Urinary bladder (tissue), 4 donors: Measurements from ENCODE around the gene CNIH3. TPM values are rescaled to one million over a fixed set of nuclear protein-coding genes. Genes with fewer than 3 reads are reported as not detected.
"Not testable (repeated sequence)": the region's sequence is repeated elsewhere in the genome, so short reads cannot be mapped to it uniquely, and the experiment has no call there.

Source experiments
- DNase-seq: peaks from one replicate; pipeline ENCODE4 v3.0.0-alpha.2; 2015; ENCODE audit errors: extremely low spot score
- H3K27ac ChIP-seq: one replicate; pipeline ENCODE4 v1.5.1; 2013; ENCODE audit warnings: low read depth, mild to moderate bottlenecking, moderate library complexity
- H3K36me3 ChIP-seq: one replicate; pipeline ENCODE4 v1.6.1; 2013; ENCODE audit warnings: mild to moderate bottlenecking, moderate library complexity; ENCODE audit not compliant: insufficient read depth
- H3K4me1 ChIP-seq: one replicate; pipeline ENCODE4 v1.6.1; 2013; ENCODE audit warnings: mild to moderate bottlenecking, moderate library complexity; ENCODE audit not compliant: insufficient read depth
- H3K4me3 ChIP-seq: one replicate; pipeline ENCODE4 v1.5.1; 2013; ENCODE audit warnings: low read depth, low read length
- WGBS: extraction: QIAGEN DNeasy Blood & Tissue Kit; methylation state at CpG from one replicate; pipeline ENCODE4 v1.1.7; 2013; 5-methylcytosine and 5-hydroxymethylcytosine counted together
- polyA plus RNA-seq: library from polyadenylated mRNA; stranded (reverse); fragments of 200-250 nt; gene quantifications from one replicate; pipeline ENCODE4 v1.2.3, GENCODE V29; 2013
- total RNA-seq: library from RNA; depleted of rRNA; stranded (reverse); fragments of >200 nt; gene quantifications from one replicate; pipeline ENCODE4 v1.2.3, GENCODE V29; 2014
- donor health status: healthy with polysubstance abuse.
- donor health status: healthy.

The CNIH3 gene
- 5.8 TPM for total RNA-seq
- 2.1 TPM for polyA plus RNA-seq

DNA sequence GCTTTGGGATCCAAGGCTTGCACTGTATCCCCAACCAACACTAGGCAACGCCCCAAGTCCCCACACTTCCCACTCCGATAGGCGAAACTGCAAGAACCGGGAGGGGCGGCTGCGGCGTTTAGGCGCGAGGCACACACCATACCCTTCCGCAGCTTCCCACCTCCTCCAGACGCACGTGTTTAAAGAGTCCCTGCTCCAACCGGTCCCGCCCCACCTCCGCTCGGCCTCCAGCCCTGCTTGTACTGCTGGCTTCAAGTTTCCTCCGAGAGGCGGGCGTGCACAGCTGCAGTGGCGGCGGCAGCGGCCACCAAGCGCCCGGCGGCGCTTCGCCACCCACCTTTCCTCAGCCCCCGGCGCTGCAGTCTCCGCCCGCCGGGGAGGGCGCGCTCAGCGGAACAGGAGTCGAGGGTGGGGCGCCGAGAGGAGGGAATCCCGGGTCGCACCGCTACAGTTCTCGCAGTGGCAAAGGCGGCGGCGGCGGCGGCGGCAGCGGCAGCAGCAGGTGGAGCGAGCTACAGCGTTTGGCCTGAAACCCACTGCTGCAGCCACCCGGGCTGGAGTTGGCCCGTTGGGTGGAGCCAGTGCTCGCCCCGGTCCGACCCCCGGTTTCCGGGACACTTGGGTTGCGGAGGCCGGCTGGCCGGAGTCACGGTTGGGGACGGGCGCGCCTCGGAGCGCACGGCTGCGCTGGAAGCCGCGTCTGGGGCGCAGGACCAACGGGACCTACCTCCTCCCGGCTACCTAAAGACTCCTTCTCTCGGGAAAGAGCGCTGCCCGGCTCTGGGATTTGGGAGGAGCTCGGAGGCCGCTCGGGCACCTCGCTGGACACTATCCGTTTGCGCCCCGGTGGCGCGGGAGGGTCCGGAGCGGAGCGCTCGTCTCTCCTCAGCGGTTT lies at the start of gene CNIH3:
TSS of gene CNIH3 (plus strand) at position 457 of the 895 bp plus-strand sequence. CDS start 858 bp downstream, outside the sequence.
- WGBS: under 1% methylated on average over 91 of the region's 91 CpGs
- peak within 1 kb of the TSS; percentile 47 for H3K4me3 ChIP-seq

DNA sequence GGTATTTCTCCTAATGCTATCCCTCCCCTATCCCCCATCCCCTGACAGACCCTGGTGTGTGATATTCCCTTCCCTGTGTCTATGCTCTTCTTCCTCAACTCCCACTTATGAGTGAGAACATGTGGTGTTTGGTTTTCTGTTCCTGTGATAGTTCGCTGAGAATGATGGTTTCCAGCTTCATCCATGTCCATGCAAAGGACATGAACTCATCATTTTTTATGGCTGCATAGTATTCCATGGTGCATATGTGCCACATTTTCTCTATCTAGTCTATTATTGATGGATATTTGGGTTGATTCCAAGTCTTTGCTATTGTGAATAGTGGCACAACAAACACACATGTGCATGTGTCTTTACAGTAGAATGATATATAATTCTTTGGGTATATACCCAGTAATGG lies 49.6 kb upstream of the CNIH3 start:
- WGBS: 87% methylated on average over 1 of the region's 1 CpG
- not testable (repeated sequence) for DNase-seq, H3K36me3 ChIP-seq, H3K4me1 ChIP-seq, H3K4me3 ChIP-seq, H3K27ac ChIP-seq

More for the DNA sequence above, at the start of gene CNIH3:
- no peak for DNase-seq
- Histone ChIP-seq H3K4me1 (no peaks in the 10 kb centered on the region), H3K27ac (no peak within 1 kb of the TSS), H3K36me3 (no peaks in the 10 kb centered on the region)

DNA sequence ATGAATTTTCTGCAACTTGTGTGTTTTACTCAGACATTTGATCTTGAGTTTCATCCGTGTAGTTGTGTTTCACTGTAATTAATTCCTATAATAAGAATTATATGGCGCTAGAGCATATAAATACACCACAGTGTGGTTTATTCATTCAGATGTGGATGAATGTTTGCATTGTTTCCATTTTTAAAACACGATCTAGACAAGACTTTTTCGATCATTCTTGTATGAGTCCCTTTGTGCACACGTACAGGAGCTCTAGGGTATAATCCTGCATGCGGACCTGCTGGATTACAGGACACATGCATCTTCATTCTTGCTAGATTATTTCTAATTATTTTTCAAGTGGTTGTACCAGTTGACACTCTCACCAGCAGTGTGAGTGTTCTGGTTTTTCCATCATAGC lies 46.8 kb upstream of the CNIH3 start:
- WGBS: 89% methylated on average over 6 of the region's 6 CpGs
- no peaks in the 10 kb centered on the region for H3K36me3 ChIP-seq
- DNase-seq: no peak
- no peak overlapping the region for H3K27ac ChIP-seq
- H3K4me1 ChIP-seq: no peaks in the 10 kb centered on the region
- H3K4me3 ChIP-seq: no peak overlapping the region

DNA sequence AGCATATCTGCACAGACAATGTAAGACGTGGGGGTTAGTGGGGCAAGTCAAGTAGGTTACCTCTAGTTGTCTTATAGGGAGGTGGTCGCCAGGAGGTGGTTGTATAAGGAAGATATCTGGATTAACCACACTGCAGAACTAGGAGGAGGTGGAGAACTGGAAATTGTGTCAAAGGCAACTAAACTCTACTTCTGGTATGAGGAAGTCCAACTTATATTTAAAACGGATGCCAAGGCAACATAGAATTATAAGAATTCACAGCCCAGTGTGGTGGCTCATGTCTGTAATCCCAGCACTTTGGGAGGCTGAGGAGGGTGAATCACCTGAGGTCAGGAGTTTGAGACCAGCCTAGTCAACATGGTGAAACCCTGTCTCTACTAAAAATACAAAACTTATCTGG lies 44.1 kb upstream of the CNIH3 start:
- WGBS: 81% methylated on average over 3 of the region's 3 CpGs

GRCh38 chr1:224579526-224579925 lies 36.6 kb upstream of the CNIH3 start:
- H3K36me3 ChIP-seq: no peaks in the 10 kb centered on the region
- no peak overlapping the region for H3K4me3 ChIP-seq
- no peak overlapping the region for H3K27ac ChIP-seq
- no peaks in the 10 kb centered on the region for H3K4me1 ChIP-seq
- 70% methylated on average over 1 of the region's 1 CpG for WGBS
- no peak for DNase-seq

More for the DNA sequence above, 44.1 kb upstream of the CNIH3 start:
- not testable (repeated sequence) for H3K4me3 ChIP-seq, H3K27ac ChIP-seq, H3K36me3 ChIP-seq, DNase-seq, H3K4me1 ChIP-seq

- Histone ChIP-seq H3K4me3 (no peak overlapping the region), H3K36me3 (no peaks in the 10 kb centered on the region), H3K27ac (no peak overlapping the region), H3K4me1 (no peaks in the 10 kb centered on the region)
- 85% methylated on average over 3 of the region's 3 CpGs for WGBS
- no peak for DNase-seq
These were observed 36.1 kb upstream of the CNIH3 start for GRCh38 chr1:224580006-224580405.

DNA sequence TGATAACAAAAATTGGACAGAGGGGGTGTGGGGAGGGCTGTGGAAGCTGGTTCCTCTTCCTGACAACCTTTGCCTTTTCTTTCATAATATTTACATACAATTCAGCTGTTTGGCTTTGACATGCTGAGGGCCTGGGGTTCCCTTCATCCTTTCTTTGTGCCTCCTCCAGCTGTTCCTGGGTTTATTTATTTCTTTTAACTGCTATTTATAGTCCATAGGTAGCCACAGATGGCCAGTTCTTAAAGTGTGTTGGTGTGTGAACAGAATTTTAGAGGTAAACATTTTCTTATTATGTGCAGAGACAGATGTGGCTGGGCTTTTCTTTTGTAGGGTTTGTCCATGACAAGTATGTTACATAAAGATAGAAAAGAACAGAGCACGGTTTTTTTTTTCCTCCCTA lies 34.1 kb upstream of the CNIH3 start:
- Histone ChIP-seq H3K4me3 (no peak overlapping the region), H3K36me3 (no peaks in the 10 kb centered on the region), H3K27ac (no peak overlapping the region), H3K4me1 (no peaks in the 10 kb centered on the region)
- no peak for DNase-seq
- WGBS: 38% methylated on average over 1 of the region's 1 CpG

- H3K4me1 ChIP-seq: no peaks in the 10 kb centered on the region
- DNase-seq: no peak
These were observed 32.3 kb upstream of the CNIH3 start for GRCh38 chr1:224583774-224584173.

DNA sequence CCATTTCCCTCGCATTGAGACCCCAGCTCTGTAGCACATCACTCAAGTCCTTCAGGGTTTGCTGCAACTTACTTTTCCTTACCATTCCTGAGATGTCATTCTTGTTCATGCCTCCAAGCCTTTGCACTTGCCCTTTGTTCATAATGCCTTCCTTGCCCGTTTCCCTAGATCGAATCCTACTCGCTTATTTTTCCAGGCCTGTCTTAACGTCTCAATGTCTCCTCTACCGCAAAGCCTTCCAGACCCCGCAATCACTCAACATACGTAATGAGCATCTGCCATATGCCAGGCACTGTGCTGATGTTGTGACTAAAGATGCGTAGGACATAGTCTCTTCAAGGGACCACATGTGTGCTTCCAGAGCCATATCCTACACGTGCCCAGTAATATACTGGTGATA lies 31.1 kb upstream of the CNIH3 start:
- H3K36me3 ChIP-seq: no peaks in the 10 kb centered on the region
- WGBS: 87% methylated on average over 10 of the region's 10 CpGs
- DNase-seq: no peak

More at GRCh38 chr1:224583774-224584173, 32.3 kb upstream of the CNIH3 start:
- Histone ChIP-seq H3K36me3 (no peaks in the 10 kb centered on the region), H3K4me3 (no peak overlapping the region), H3K27ac (no peak overlapping the region)
- 96% methylated on average over 3 of the region's 3 CpGs for WGBS

GRCh38 chr1:224587051-224587450 lies 29.1 kb upstream of the CNIH3 start:
- 94% methylated on average over 3 of the region's 3 CpGs for WGBS
- DNase-seq: no peak
- Histone ChIP-seq H3K4me1 (no peaks in the 10 kb centered on the region), H3K27ac (no peak overlapping the region), H3K4me3 (no peak overlapping the region), H3K36me3 (no peaks in the 10 kb centered on the region)

More for the DNA sequence above, 31.1 kb upstream of the CNIH3 start:
- Histone ChIP-seq H3K27ac (no peak overlapping the region), H3K4me1 (no peaks in the 10 kb centered on the region), H3K4me3 (no peak overlapping the region)

GRCh38 chr1:224588515-224588914 lies 27.6 kb upstream of the CNIH3 start:
- Histone ChIP-seq H3K27ac (no peak overlapping the region), H3K4me3 (no peak overlapping the region), H3K36me3 (no peaks in the 10 kb centered on the region), H3K4me1 (no peaks in the 10 kb centered on the region)
- no peak for DNase-seq
- WGBS: 88% methylated on average over 1 of the region's 1 CpG

DNA sequence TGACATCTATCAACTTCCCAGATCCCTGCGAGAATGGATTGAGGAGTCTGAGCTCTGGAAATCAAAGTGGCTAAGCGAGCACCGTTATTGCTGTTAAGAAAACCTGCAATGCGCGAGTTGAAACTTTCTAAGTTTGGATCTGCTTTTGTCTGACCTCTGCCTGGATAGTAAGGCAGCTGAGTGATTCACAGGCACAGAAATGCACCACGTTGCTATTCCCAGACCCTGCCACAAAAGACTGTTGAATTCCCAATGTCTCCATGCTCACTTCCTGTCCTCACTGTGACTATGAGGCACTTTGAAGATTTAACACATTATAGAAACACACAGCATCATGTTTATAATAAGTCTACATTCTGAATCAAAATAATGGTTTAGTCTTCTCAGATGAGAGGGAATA lies 27.1 kb upstream of the CNIH3 start:
- no peak for DNase-seq
- no peak overlapping the region for H3K27ac ChIP-seq
- WGBS: 73% methylated on average over 6 of the region's 6 CpGs
- H3K4me3 ChIP-seq: no peak overlapping the region
- no peaks in the 10 kb centered on the region for H3K36me3 ChIP-seq
- no peaks in the 10 kb centered on the region for H3K4me1 ChIP-seq

GRCh38 chr1:224591326-224591725 lies 24.8 kb upstream of the CNIH3 start:
- Histone ChIP-seq H3K27ac (no peak overlapping the region), H3K4me3 (no peak overlapping the region), H3K4me1 (no peaks in the 10 kb centered on the region), H3K36me3 (no peaks in the 10 kb centered on the region)
- WGBS: 80% methylated on average over 1 of the region's 1 CpG
- no peak for DNase-seq
